ENCODE results near the gene KRTAP10-4.
"Not testable (repeated sequence)": the region's sequence is repeated elsewhere in the genome, so short reads cannot be mapped to it uniquely, and the experiment has no call there.

KRTAP10-4 gene

GRCh38 chr21:44576025-44576420 lies 2.5 kb downstream of the KRTAP10-4 start:
- in situ Hi-C loops (cut with MboI; ENCODE audit: low sequenced_read_pairs): no loop called here

GRCh38 chr21:44578371-44579055 lies 5.0 kb downstream of the KRTAP10-4 start:
- in situ Hi-C loops (cut with MboI; ENCODE audit: low sequenced_read_pairs): no loop called here

- in situ Hi-C loops (cut with MboI; ENCODE audit: low sequenced_read_pairs): no loop called here
Observed at GRCh38 chr21:44579056-44579832, 5.7 kb downstream of the KRTAP10-4 start.

GRCh38 chr21:44579833-44580144 lies 6.3 kb downstream of the KRTAP10-4 start:
- in situ Hi-C loops (cut with MboI; ENCODE audit: low sequenced_read_pairs): no loop called here

- in situ Hi-C loops (cut with MboI; ENCODE audit: low sequenced_read_pairs): not testable (repeated sequence)
Observed at GRCh38 chr21:44580231-44580821, 6.8 kb downstream of the KRTAP10-4 start, which contains the start of gene KRTAP10-5. KRTAP10-5 (minus strand) TSS chr21:44580604; CDS start chr21:44580578, 26 bp downstream.

GRCh38 chr21:44581158-44581557 lies 7.6 kb downstream of the KRTAP10-4 start:
- in situ Hi-C loops (cut with MboI; ENCODE audit: low sequenced_read_pairs): no loop called here

GRCh38 chr21:44582055-44582454 lies 8.5 kb downstream of the KRTAP10-4 start:
- in situ Hi-C loops (cut with MboI; ENCODE audit: low sequenced_read_pairs): no loop called here

GRCh38 chr21:44583089-44583799 lies 9.7 kb downstream of the KRTAP10-4 start:
- in situ Hi-C loops (cut with MboI; ENCODE audit: low sequenced_read_pairs): no loop called here

- in situ Hi-C loops (cut with MboI; ENCODE audit: low sequenced_read_pairs): no loop called here
Observed at GRCh38 chr21:44583800-44584147, 10.2 kb downstream of the KRTAP10-4 start.

- in situ Hi-C loops (cut with MboI; ENCODE audit: low sequenced_read_pairs): no loop called here
Observed at GRCh38 chr21:44585892-44586291, 12.4 kb downstream of the KRTAP10-4 start.

- in situ Hi-C loops (cut with MboI; ENCODE audit: low sequenced_read_pairs): no loop called here
Observed at GRCh38 chr21:44589094-44589493, 15.6 kb downstream of the KRTAP10-4 start.

- in situ Hi-C loops (cut with MboI; ENCODE audit: low sequenced_read_pairs): no loop called here
Observed at GRCh38 chr21:44589586-44590305, 16.2 kb downstream of the KRTAP10-4 start.

GRCh38 chr21:44590311-44590721 lies 16.8 kb downstream of the KRTAP10-4 start:
- in situ Hi-C loops (cut with MboI; ENCODE audit: low sequenced_read_pairs): no loop called here

- in situ Hi-C loops (cut with MboI; ENCODE audit: low sequenced_read_pairs): not testable (repeated sequence)
Observed at GRCh38 chr21:44590897-44591800, 17.6 kb downstream of the KRTAP10-4 start.

- in situ Hi-C loops (cut with MboI; ENCODE audit: low sequenced_read_pairs): not testable (repeated sequence)
Observed at GRCh38 chr21:44591801-44592130, 18.2 kb downstream of the KRTAP10-4 start.

GRCh38 chr21:44592446-44593311 lies 19.1 kb downstream of the KRTAP10-4 start, which contains the start of gene KRTAP10-6:
KRTAP10-6 (minus strand) TSS chr21:44592505; CDS start chr21:44592484, 21 bp downstream.
- in situ Hi-C loops (cut with MboI; ENCODE audit: low sequenced_read_pairs): no loop called here

GRCh38 chr21:44593598-44594405 lies 20.3 kb downstream of the KRTAP10-4 start:
- in situ Hi-C loops (cut with MboI; ENCODE audit: low sequenced_read_pairs): no loop called here

GRCh38 chr21:44594406-44594916 lies 20.9 kb downstream of the KRTAP10-4 start:
- in situ Hi-C loops (cut with MboI; ENCODE audit: low sequenced_read_pairs): no loop called here

Measured in HL-60/S4 treated with phorbol 12-myristate 13-acetate at 8.2 ng/mL for 4 days and 3 days (cell line).